H1 (cell line): ENCODE results near the gene CNOT6L.

ENCODE experiments used
- GABPA ChIP-seq: IDR thresholded peaks from 2 replicates; pipeline ENCODE4 v1.6.1; 2011; ENCODE audit warnings: mild to moderate bottlenecking, low read length, moderate library complexity, borderline replicate concordance; ENCODE audit not compliant: insufficient read depth
- JUND ChIP-seq: IDR thresholded peaks from 2 replicates; pipeline ENCODE4 v1.6.1; 2011; ENCODE audit warnings: mild to moderate bottlenecking, improper control_type of control experiment, low read length
- POLR2A ChIP-seq, 2 experiments: IDR thresholded peaks; 1 replicate in 1 of 2; 2 replicates in 1 of 2; pipeline ENCODE4 v1.6.1; 2011; ENCODE audit warnings: low read depth in 2 of 2, low read length in 2 of 2, mild to moderate bottlenecking in 2 of 2; ENCODE audit errors: control extremely low read depth in 1 of 2

DNA sequence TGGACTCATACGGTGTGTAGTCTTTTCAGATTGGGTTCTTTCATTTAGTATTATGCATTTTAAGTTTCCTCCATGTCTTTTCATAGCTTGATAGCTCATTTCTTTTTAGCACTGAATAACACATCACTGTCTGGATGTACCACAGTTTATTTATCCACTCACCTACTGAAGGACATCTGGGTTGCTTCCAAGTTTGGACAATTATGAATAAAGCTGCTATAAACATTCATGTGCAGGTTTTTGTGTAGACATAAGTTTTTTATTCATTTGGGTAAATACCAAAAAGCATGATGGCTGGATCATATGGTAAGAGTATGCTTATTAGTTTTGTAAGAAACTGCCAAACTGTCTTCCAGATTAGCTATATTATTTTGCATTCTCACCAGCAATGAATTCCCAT, 29.0 kb downstream of the CNOT6L start:
- no peak for TF ChIP-seq JUND
- TF ChIP-seq GABPA = no peak
- TF ChIP-seq POLR2A (IDR thresholded peaks at IDR 0.05; ENCODE audit: control extremely low read depth in 1 of 2, low read depth in 2 of 2, low read length in 2 of 2) = no peak
